ENCODE results near the gene OGDH.

DNA sequence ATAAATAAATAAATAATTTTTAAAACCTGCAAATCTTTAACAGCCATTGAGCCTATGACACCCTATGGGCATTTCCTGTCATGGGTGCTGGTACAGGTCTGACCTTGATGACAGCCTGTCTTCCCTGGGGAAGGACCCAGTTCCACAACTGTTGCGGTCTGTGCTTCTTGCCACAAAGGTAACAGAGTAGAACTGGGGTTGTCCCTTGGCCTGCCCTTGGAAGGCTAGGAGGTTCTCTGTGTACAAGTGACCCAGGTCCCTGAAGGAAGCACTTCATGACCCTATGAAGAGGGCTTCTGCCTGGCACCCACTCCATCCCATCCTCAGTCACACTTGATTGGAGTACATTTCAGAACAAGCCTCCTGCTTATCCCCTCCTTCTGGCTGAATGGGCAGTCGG is 66.9 kb downstream of the OGDH start:
- TF ChIP-seq, protein P1, sequence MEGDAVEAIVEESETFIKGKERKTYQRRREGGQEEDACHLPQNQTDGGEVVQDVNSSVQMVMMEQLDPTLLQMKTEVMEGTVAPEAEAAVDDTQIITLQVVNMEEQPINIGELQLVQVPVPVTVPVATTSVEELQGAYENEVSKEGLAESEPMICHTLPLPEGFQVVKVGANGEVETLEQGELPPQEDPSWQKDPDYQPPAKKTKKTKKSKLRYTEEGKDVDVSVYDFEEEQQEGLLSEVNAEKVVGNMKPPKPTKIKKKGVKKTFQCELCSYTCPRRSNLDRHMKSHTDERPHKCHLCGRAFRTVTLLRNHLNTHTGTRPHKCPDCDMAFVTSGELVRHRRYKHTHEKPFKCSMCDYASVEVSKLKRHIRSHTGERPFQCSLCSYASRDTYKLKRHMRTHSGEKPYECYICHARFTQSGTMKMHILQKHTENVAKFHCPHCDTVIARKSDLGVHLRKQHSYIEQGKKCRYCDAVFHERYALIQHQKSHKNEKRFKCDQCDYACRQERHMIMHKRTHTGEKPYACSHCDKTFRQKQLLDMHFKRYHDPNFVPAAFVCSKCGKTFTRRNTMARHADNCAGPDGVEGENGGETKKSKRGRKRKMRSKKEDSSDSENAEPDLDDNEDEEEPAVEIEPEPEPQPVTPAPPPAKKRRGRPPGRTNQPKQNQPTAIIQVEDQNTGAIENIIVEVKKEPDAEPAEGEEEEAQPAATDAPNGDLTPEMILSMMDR (IDR thresholded peaks at IDR 0.05): no peak
- no peak for TF ChIP-seq POLR2A (IDR thresholded peaks at IDR 0.05)
